LNCAP (cell line): Measurements from ENCODE around the gene ANKRD44.

Experiments used
- TF ChIP-seq, protein P1 (sequence below): fragments of 450-650 bp; IDR thresholded peaks from 2 replicates; pipeline ENCODE4 v1.5.1; 2017; ENCODE audit warnings: mild to moderate bottlenecking

Gene ANKRD44

DNA sequence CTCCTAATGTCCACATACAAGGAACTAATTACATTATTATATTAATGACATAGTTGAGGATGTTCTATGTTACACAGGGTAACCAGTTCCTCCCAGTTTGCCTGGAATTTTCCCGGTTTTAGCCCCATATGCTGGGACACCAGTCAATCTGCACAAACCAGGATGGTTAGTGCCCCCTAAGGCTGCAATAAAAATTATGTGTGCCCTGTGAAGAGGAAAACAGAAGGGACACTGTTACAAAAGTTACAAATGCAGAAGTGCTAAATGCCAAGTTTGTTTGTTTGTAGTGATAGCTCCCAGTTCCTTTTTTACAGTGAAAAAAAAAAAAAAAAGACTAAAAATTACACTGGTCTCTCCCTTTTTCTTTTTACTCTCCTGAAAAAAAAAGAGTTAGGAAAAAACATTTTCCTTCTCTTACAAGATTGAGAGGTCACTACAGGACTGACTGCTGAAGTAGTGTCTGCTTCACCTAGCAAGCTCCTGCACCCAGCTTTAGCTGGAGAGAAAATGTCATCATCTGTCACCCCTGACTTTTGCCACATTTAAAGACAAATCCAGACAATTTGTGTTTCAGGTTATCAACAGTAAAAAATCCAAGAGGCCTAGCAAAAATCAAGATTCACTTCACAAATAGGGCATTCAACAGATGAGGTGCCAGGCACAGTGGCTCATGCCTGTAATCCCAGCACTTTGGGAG, 3.2 kb downstream of the ANKRD44 start:
- TF ChIP-seq, protein P1, sequence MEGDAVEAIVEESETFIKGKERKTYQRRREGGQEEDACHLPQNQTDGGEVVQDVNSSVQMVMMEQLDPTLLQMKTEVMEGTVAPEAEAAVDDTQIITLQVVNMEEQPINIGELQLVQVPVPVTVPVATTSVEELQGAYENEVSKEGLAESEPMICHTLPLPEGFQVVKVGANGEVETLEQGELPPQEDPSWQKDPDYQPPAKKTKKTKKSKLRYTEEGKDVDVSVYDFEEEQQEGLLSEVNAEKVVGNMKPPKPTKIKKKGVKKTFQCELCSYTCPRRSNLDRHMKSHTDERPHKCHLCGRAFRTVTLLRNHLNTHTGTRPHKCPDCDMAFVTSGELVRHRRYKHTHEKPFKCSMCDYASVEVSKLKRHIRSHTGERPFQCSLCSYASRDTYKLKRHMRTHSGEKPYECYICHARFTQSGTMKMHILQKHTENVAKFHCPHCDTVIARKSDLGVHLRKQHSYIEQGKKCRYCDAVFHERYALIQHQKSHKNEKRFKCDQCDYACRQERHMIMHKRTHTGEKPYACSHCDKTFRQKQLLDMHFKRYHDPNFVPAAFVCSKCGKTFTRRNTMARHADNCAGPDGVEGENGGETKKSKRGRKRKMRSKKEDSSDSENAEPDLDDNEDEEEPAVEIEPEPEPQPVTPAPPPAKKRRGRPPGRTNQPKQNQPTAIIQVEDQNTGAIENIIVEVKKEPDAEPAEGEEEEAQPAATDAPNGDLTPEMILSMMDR: no peak

DNA sequence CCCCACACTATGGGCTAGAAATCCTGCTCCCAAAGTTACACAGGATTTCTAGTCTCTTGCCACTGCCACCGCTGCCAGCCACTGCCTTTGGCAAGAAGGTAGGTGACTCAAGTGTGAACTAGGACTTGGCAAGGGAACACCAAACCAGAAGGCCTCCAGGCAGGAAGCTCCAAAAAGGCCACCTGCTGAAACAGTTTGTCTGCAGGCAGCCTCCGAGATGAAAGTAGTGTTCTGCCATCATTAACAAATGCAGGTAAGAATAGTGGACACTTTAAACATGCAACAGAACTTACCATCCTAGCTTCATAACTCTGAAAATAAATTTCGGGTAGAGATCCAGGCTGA, 3.9 kb downstream of the ANKRD44 start:
- TF ChIP-seq, protein P1: no peak

DNA sequence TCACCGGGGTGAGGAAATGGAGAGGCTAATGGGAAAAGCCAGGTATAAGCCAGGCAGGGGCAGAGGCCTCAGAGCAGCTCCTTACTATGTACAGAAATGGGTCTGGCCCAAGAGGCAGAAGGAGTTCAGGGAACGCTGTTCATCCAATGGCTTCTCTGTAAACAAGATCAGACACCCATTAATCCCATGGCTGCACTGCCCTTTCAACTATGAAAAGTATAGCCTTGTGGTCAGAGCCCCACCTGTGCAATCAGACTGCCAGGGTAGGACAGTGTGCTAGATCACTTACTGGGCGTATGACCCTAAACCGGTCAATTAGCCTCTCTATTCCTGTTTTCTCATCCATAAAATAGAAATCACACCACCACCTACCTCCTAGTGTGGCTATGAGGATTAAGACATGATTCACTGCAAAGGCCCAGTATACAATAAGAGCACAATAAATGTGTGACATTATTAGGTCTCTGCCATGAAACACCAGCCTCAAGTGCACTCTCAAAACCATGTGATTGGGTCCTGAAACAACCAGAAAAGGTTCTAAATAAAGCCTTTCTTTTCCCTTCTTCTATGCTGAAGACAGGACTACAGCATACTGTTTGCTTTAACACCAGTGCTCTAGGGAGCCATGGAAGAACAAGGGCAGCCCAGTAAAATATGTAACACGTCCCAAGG, 4.4 kb downstream of the ANKRD44 start:
- TF ChIP-seq, protein P1: no peak

DNA sequence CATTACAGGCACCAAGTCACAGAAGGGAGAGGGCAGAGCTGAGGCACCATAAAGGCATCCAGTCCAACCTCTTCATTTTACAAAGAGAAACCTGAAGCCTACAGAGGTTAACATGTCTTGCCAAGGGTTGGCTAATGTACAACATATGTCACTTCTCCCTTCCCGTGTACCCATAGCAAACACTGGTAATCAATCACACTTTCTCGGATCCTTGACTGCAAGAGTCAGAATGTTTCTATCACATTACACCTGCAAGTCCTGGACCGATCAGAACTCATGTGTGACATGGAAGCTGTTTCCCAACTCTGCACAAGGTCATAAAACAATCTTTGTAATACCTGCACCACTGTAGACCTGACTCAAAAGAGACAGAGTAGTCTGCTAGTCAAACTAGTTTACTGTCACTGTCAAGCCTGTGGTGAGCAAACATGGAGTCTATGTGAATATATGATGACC, 6.0 kb downstream of the ANKRD44 start:
- TF ChIP-seq, protein P1: no peak

DNA sequence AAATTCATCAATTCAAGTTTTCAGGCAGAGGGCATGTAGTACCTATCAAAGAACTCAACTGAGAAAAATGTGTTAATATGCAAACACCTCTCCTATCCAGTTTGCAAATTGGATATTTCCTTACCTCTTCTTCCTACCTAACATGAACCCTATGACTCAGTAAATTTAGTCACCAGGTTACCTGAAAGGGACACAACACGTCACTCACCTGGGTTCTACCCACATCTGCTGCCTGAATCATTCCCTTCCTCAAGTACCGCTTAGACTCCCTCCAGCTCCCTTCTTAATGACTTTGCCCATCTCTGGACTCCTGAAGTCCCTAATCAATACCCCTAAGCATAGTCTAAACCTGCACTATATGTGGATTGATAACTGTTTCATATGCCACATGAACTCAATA, 10.4 kb downstream of the ANKRD44 start:
- TF ChIP-seq, protein P1: no peak

DNA sequence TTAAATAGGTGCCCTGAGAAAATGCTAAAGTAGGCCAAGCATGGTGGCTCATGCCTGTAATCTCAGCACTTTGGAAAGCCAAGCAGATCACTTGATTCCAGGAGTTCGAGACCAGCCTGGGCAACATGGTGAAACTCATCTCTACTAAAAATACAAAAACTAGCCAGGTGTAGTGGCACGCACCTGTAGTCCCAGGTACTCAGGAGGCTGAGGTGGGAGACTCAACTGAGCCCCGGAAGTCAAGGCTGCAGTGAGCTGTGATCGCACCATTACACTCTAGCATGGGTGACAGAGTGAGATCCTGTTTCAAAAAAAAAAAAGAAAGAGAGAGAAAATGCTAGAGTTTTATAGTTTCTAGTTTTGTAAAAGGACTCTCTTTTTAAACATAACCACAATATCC, 12.0 kb downstream of the ANKRD44 start:
- TF ChIP-seq, protein P1: no peak

DNA sequence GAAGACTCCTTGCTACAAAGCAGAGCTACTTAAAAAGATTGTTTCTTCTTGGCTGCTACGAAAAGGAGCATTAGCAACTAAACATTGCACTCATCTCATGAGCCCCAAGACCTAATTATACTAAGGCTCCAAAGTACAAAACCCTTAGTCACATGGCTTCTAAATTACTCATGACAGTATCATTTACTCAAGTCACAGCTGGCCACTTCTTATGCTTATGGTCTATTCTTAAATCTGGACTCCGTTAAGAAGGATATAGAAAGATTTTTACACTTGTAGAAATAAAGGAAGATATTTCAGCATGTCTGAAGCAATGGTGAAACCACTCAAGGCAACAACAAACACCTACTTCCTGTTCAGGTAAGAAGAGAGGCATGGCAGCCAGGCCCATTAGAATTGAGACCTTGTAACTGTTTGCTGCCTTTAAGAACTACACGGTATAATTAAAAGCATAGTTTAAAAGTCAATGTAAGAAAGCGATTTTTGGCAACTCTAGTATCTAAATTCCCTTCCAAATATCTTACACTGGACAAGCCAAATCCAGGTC, 12.7 kb downstream of the ANKRD44 start:
- TF ChIP-seq, protein P1: no peak
